HG03159 (cell line): ENCODE measurements around the gene OR5W2.
"Not testable (repeated sequence)": the region's sequence is repeated elsewhere in the genome, so short reads cannot be mapped to it uniquely, and the experiment has no call there.

Experiments used
- ATAC-seq: cut with Tn5 transposase; IDR thresholded peaks from one replicate; pipeline ENCODE4 v1.9.1; 2021; ENCODE audit warnings: mild to moderate bottlenecking, moderate library complexity; ENCODE audit not compliant: unreplicated experiment

Gene OR5W2

DNA sequence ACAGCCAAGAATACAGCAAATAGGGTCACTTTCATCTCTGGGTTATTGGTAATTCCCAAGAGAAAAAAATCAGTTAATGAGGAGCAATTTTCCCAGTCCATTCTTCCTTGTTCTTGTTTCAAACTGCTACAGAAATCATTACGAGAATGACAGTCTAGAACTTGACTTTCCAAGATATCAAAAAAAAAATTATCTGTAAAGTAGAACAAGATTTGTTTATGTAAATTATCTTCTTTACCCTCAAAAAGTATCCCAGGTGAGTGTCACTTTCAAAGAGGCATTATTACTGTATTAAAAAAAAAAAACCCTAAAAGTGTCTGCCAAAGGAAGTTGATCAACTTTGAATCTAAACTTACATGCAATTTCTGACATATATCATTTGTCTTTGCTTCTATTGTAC is at the start of gene OR5W2:
Gene OR5W2, minus strand, starts transcription at position 101 of the 400 bp plus-strand sequence. Its CDS starts 0 bp downstream, at position 101.
- ATAC-seq, result no peak

DNA sequence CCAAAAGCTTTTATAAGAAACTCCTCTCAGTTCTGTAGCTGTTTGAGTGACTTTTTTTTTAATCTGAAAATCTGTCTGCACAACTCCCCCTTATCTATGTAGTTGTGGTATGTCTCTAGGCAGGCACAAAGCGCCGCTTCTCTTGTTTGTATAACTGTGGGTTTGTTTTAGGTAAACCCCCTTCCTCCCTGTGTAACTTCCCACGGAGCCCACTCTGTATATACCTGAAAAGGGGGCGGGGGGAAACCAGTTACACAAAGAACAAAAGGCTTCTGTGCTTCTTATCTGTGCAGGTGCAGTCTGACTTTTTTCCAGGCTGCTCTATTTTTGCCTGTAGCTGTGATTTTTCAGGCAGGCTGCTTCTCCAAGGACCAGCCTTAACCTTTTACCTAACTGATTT is 42.1 kb upstream of the OR5W2 start:
- ATAC-seq, result no peak

DNA sequence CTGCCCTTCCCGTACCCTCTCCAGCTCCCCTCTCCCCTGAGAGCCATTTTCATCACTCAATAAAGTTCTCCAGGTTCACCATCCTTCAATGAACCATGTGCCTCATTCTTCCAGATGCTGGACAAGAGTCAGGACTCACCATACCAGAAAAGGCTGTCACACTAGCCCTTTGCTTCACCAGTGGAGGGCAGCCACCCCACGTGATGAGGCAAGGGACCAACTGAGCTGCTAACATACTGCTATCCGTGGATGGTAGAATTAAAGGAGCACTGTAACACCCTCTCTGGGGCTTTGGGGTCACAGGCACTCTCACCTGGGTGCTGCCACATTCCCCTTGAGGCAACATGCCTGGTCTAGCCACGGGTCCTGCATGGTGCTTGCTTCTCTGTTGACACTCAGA is 34.9 kb upstream of the OR5W2 start:
- no peak for ATAC-seq

DNA sequence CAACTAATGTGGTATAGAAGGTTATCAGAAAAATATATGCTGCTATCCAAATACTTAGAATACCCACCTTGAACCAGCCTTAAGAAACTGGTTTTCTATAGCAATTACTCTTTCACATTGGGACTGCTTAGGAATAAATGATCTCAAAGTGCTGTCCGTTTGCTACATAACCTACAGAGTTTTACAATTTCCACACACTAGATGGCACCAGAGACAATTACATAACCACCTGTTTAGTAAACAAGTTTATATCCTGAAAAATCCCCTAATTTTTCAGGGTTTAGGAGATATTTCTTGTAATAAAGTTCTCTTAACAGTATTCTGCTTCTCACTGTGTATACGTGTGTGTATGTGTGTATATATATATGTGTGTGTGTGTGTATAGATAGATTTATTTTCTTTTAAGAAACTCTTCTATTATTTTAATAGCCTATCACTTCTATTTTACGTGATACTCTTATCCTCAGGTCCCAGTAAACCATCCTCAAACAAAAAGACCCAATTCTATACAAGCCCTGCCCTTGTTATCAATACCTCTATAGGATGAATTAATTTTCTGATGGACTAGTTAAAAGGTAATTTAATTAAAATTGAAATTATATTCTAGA is 28.5 kb upstream of the OR5W2 start:
- ATAC-seq, result peak; percentile 70

DNA sequence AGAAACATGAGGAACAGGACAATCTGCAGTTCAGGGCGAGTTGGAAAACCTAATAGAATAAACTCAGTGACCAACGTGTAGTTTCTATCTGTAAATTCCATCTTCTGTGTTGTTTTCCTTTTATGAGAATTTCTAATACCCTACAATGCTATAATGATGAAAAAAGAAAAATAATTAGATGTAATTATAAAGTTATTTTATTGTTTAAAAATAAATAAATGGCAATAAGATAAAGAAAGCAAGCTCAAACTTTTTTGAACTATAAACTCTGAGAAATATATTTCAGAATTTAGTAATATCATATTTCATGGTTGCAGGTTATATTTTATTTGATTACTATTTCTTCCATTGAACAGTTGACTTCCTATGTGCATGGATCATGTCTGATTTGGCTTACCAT is 21.9 kb upstream of the OR5W2 start, which contains the start of gene OR5I1:
Gene OR5I1, minus strand, starts transcription at position 101 of the 400 bp plus-strand sequence. Its CDS starts 0 bp downstream, at position 101.
- no peak for ATAC-seq

DNA sequence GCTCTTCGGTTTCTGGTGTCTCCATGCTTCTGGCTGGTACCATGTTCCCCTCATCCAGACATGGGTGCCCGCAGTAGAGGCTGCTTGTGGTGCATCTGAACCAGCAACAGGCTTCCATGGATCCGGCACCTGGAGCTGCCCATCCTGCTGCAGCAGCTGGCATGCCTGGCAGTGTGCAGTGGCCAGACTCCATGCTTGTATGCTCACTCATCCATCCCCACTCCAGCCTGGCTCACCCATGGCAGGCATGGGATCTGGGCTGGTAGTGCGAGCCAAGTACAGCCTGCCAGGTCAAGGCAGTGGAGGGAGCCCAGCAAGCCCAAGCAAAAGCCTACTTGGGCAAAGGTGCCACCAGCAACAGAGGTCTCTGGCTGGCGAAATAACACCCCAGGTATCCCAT is 6.2 kb upstream of the OR5W2 start:
- ATAC-seq, result no peak

DNA sequence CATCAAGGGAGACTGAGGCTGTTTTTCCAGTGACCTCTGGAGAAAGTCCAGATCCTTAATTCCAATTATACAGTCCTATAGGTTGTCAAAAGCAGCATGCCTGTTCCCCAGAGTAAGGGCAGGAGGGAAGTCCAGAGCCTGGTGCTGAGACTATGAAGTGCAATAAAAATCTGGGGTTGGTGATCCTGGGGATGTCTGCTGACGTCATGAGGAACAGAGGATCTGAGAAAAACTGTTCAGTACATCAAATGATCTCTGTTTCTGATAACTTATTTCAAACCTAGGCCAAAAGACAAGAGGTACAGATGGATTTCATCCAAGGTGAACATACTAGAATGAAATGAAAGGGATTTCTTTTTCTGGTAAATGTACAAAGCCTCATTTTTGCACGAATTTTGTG is 12.1 kb downstream of the OR5W2 start:
- ATAC-seq, result no peak

DNA sequence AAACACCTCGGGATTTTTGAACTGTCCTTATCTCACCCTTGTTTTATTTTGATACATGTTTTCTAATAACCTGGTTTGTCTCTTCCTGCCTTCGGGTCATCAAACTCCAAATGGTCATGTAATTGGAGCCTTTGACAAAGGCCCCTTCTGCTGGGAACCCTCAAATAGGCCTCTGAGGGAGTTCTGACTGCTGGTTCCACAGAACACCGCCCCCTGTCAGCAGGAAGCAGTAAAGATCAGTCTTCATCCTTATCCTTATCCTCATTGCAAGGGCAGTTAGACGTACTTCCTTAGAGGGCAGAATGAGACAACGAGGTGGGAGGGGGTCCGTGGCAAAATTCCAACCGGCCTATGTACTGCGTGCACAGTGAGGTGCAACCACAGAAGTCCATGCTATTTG is 19.2 kb downstream of the OR5W2 start:
- ATAC-seq, result no peak

DNA sequence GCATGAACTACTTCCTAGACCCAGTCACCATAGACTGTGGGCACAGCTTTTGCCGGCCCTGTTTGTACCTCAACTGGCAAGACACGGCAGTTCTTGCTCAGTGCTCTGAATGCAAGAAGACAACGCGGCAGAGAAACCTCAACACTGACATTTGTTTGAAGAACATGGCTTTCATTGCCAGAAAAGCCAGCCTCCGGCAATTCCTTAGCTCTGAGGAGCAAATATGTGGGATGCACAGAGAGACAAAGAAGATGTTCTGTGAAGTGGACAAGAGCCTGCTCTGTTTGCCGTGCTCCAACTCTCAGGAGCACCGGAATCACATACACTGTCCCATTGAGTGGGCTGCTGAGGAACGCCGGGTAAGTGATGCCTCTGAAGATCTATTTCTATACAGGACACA is 28.9 kb downstream of the OR5W2 start:
- not testable (repeated sequence) for ATAC-seq

DNA sequence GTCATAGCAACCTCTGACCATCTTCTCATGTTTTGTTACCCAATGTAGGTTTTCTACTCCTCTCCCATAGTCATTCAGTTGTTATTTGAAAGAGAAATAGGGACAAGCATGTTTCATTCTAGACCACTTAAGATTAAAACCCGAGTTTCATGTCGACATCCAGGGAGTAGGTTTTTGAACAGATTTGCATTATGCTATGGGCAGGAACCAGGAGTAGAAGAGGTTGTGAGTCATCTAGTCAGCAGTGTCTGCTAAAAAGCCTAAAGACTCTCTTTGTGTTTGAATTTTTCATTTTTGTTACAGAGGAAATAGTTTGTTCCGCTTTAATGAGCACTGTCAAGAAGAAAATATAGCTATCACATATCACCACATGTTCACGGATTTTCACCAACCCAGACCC is 29.4 kb downstream of the OR5W2 start:
- not testable (repeated sequence) for ATAC-seq

DNA sequence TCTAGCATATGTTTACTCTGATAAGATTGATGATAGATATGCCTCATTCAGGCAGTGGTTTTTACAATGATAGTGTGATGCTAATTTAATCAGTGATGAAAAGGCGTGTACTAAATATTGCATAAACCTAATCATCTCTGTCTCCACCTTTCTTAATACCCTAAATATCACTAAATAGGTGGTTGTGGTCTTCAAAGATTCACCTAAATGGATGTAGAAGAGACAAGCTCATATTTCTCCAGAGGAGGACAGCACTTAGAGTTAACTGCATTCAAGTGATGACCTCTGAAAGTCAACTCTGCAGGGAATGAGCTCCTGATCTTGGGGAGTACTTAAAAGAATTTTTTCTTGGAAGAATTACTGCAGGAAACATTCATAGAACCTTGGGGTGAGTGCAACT is 31.4 kb downstream of the OR5W2 start, which contains the start of gene TRIM51:
Gene TRIM51, plus strand, starts transcription at position 301 of the 400 bp plus-strand sequence. CDS start 2,132 bp downstream, outside the sequence.
- not testable (repeated sequence) for ATAC-seq

DNA sequence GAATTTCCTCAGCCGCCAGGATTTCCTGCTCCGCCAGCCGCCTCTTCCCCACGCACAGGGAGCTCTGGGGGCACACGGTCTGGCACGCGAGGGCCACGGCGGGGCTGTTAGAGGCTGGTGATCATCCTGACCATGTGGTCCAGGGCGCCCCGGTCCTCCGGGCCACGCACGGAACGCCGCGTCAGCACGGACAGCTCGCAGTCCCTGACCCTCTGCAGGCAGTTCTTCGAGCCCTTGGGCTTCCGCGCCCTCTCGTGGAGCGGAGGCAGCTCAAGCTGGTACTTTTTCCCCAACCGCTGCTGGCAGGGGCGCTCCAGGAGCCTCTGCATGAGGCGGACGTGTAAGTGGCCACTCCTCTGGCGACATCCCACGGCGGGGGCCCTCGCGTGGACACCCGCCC is 41.2 kb downstream of the OR5W2 start:
- ATAC-seq, result not testable (repeated sequence)

DNA sequence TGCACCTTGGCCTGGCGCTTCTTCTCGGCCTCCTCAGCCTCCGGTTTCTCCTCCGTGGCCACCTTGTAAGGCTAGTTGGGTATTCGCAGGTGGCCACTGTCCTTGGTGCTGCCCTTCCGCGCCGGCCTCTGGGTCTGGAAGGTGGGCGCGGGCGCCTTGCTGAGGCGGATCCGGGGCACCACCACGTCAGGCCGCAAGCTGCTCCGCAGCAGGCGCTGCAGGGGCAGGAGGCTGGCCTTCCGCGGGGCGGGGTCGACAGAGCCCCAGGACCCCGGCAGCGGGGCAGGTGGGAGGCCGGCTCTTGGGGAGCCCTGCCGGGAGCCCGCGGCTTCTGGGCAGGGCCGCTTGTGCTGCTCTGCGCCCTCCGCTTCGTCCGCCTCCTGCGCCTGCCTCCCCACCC is 41.7 kb downstream of the OR5W2 start:
- not testable (repeated sequence) for ATAC-seq

DNA sequence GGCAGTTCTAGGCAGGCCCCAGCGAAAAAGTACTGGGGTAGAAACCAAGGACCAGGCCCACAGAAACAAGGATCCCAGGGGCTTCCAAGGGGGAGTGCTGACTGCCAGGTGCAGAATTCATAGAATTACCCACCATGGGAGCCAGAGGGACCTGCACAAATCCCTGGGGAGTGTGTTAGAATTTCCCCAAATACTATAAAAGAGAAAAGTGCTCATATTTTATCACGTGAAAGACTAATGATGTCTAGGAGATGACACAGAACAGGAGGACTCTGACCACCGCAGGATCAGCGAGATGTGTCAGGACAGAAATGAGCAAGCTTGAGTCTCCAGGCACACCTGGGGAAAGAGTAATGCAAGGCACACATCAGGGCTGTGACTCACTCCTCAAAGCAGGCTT is 47.0 kb downstream of the OR5W2 start:
- ATAC-seq, result not testable (repeated sequence)
